ENCODE data around the gene RPH3AL.

GRCh38 chr17:280901-281300, 71.7 kb downstream of the RPH3AL start:
- TF ChIP-seq, protein P1, sequence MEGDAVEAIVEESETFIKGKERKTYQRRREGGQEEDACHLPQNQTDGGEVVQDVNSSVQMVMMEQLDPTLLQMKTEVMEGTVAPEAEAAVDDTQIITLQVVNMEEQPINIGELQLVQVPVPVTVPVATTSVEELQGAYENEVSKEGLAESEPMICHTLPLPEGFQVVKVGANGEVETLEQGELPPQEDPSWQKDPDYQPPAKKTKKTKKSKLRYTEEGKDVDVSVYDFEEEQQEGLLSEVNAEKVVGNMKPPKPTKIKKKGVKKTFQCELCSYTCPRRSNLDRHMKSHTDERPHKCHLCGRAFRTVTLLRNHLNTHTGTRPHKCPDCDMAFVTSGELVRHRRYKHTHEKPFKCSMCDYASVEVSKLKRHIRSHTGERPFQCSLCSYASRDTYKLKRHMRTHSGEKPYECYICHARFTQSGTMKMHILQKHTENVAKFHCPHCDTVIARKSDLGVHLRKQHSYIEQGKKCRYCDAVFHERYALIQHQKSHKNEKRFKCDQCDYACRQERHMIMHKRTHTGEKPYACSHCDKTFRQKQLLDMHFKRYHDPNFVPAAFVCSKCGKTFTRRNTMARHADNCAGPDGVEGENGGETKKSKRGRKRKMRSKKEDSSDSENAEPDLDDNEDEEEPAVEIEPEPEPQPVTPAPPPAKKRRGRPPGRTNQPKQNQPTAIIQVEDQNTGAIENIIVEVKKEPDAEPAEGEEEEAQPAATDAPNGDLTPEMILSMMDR (IDR thresholded peaks at IDR 0.05), result no peak
- no peak for TF ChIP-seq POLR2A (IDR thresholded peaks at IDR 0.05)
